Liver (tissue), 2 donors: ENCODE results near the gene IGF2R.

ENCODE experiments used
- CTCF ChIP-seq: fragments of 150-350 bp; IDR thresholded peaks from 2 replicates; pipeline ENCODE4 v1.5.1; 2017; ENCODE audit warnings: improper control_type of control experiment, low read depth, low read length; ENCODE audit not compliant: missing input control
- TF ChIP-seq, protein P1 (sequence below): IDR thresholded peaks from 2 replicates; pipeline ENCODE4 v1.6.1; 2016; ENCODE audit warnings: antibody characterized with exemption, mild to moderate bottlenecking
- donor health status: healthy.

GRCh38 chr6:159973951-159974350, 5.1 kb downstream of the IGF2R start:
- TF ChIP-seq CTCF: no peak
- TF ChIP-seq, protein P1, sequence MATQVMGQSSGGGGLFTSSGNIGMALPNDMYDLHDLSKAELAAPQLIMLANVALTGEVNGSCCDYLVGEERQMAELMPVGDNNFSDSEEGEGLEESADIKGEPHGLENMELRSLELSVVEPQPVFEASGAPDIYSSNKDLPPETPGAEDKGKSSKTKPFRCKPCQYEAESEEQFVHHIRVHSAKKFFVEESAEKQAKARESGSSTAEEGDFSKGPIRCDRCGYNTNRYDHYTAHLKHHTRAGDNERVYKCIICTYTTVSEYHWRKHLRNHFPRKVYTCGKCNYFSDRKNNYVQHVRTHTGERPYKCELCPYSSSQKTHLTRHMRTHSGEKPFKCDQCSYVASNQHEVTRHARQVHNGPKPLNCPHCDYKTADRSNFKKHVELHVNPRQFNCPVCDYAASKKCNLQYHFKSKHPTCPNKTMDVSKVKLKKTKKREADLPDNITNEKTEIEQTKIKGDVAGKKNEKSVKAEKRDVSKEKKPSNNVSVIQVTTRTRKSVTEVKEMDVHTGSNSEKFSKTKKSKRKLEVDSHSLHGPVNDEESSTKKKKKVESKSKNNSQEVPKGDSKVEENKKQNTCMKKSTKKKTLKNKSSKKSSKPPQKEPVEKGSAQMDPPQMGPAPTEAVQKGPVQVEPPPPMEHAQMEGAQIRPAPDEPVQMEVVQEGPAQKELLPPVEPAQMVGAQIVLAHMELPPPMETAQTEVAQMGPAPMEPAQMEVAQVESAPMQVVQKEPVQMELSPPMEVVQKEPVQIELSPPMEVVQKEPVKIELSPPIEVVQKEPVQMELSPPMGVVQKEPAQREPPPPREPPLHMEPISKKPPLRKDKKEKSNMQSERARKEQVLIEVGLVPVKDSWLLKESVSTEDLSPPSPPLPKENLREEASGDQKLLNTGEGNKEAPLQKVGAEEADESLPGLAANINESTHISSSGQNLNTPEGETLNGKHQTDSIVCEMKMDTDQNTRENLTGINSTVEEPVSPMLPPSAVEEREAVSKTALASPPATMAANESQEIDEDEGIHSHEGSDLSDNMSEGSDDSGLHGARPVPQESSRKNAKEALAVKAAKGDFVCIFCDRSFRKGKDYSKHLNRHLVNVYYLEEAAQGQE: no peak
